Measurements from ENCODE around the gene LMBR1L.

DNA sequence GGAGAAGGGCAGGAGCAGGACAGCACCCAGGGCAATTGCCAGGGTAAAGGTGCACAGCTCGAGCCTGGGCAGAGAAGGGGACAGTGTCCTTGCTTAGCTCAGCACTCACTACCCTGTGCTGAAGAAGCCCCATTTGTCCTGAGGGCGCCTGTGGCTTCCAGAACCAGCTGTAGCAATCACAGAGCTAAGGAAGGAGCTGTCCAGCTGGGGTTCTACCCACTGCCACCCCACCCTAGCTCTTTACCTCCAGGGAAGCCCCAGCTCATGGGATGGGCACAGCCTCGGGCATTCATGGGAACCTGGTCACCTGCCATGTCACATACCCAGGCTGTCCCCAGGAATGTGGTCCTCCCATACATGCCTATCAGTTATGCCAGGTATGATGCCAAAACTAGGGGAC is 5.8 kb downstream of the LMBR1L start:
- TF ChIP-seq, protein P1, sequence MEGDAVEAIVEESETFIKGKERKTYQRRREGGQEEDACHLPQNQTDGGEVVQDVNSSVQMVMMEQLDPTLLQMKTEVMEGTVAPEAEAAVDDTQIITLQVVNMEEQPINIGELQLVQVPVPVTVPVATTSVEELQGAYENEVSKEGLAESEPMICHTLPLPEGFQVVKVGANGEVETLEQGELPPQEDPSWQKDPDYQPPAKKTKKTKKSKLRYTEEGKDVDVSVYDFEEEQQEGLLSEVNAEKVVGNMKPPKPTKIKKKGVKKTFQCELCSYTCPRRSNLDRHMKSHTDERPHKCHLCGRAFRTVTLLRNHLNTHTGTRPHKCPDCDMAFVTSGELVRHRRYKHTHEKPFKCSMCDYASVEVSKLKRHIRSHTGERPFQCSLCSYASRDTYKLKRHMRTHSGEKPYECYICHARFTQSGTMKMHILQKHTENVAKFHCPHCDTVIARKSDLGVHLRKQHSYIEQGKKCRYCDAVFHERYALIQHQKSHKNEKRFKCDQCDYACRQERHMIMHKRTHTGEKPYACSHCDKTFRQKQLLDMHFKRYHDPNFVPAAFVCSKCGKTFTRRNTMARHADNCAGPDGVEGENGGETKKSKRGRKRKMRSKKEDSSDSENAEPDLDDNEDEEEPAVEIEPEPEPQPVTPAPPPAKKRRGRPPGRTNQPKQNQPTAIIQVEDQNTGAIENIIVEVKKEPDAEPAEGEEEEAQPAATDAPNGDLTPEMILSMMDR (conservative IDR thresholded peaks at IDR 0.05; ENCODE audit: low read depth, low read length) = no peak
- TF ChIP-seq EZH2 (IDR thresholded peaks at IDR 0.05; ENCODE audit: borderline replicate concordance, low read depth, low read length, poor library complexity, severe bottlenecking) = no peak

All from A673 (cell line).